Neural progenitor cell (in vitro differentiated cells): ENCODE measurements around the gene GABRD. TPM values are rescaled to one million over a fixed set of nuclear protein-coding genes. Genes with fewer than 3 reads are reported as not detected.
"Not testable (repeated sequence)": the region's sequence is repeated elsewhere in the genome, so short reads cannot be mapped to it uniquely, and the experiment has no call there.

Experiments used
- DNase-seq: peaks from one replicate; pipeline ENCODE4 v3.0.0-alpha.2; 2016; ENCODE audit warnings: low spot score
- H2AFZ ChIP-seq: fragments of 200-600 bp; sonication (generic); replicated peaks from 2 replicates; pipeline ENCODE4 v1.6.1; 2016; ENCODE audit warnings: antibody characterized with exemption
- H3F3A ChIP-seq: fragments of 200-600 bp; sonication (generic); 2 replicates; pipeline ENCODE4 v1.6.1; 2016; ENCODE audit warnings: antibody characterized with exemption, low read depth
- H3K27ac ChIP-seq: fragments of 200-600 bp; sonication (generic); 2 replicates; pipeline ENCODE4 v1.5.1; 2016; ENCODE audit warnings: mild to moderate bottlenecking
- H3K27me3 ChIP-seq: fragments of 200-600 bp; sonication (generic); 2 replicates; pipeline ENCODE4 v1.6.1; 2016; ENCODE audit warnings: mild to moderate bottlenecking, moderate library complexity
- H3K36me3 ChIP-seq: fragments of 200-600 bp; sonication (generic); 2 replicates; pipeline ENCODE4 v1.5.1; 2016
- H3K4me1 ChIP-seq: fragments of 200-600 bp; sonication (generic); 2 replicates; pipeline ENCODE4 v1.6.1; 2016; ENCODE audit warnings: mixed run types
- H3K4me2 ChIP-seq: fragments of 200-600 bp; sonication (generic); 2 replicates; pipeline ENCODE4 v1.6.1; 2016
- H3K4me3 ChIP-seq: fragments of 200-600 bp; sonication (generic); 2 replicates; pipeline ENCODE4 v1.5.1; 2016
- H3K79me2 ChIP-seq: fragments of 200-600 bp; sonication (generic); 2 replicates; pipeline ENCODE4 v1.6.1; 2016; ENCODE audit warnings: low read depth
- H3K9ac ChIP-seq: fragments of 200-600 bp; sonication (generic); 2 replicates; pipeline ENCODE4 v1.6.1; 2016
- H3K9me3 ChIP-seq: fragments of 200-600 bp; sonication (generic); 2 replicates; pipeline ENCODE4 v1.5.1; 2016; ENCODE audit warnings: low read depth
- H4K20me1 ChIP-seq: fragments of 200-600 bp; sonication (generic); 2 replicates; pipeline ENCODE4 v1.6.1; 2016; ENCODE audit warnings: low read depth
- H3K27ac Mint-ChIP-seq: 3 replicates; pipeline ENCODE4 v1.8.0; 2021; ENCODE audit warnings: mixed read lengths
- H3K27me3 Mint-ChIP-seq: 2 replicates; pipeline ENCODE4 v1.8.0; 2022; ENCODE audit warnings: low read depth, mild to moderate bottlenecking, inconsistent platforms, moderate library complexity, mixed read lengths; ENCODE audit not compliant: insufficient read depth
- H3K36me3 Mint-ChIP-seq: 3 replicates; pipeline ENCODE4 v1.8.0; 2021; ENCODE audit warnings: mixed read lengths
- H3K4me1 Mint-ChIP-seq: 3 replicates; pipeline ENCODE4 v1.8.0; 2021; ENCODE audit warnings: mixed read lengths
- H3K4me3 Mint-ChIP-seq: 3 replicates; pipeline ENCODE4 v1.8.0; 2021; ENCODE audit warnings: mild to moderate bottlenecking, moderate library complexity, mixed read lengths
- H3K9me3 Mint-ChIP-seq: 3 replicates; pipeline ENCODE4 v1.8.0; 2020; ENCODE audit warnings: mixed read lengths
- EZH2 ChIP-seq: fragments of 200-600 bp; sonication (generic); IDR thresholded peaks from 2 replicates; pipeline ENCODE4 v1.6.1; 2017; ENCODE audit warnings: antibody characterized with exemption, mild to moderate bottlenecking, moderate library complexity
- EZH2phosphoT487 ChIP-seq: fragments of 200-600 bp; sonication (generic); IDR thresholded peaks from 2 replicates; pipeline ENCODE4 v1.6.1; 2017; ENCODE audit warnings: antibody characterized with exemption
- total RNA-seq: library from RNA; depleted of rRNA; stranded (reverse); fragments of >200 nt; gene quantifications from 2 replicates; pipeline ENCODE4 v1.2.3, GENCODE V29; 2015; ENCODE audit warnings: low replicate concordance
- TF ChIP-seq, protein P1 (sequence below): fragments of 200-600 bp; sonication (generic); IDR thresholded peaks from 2 replicates; pipeline ENCODE4 v1.5.1; 2017; ENCODE audit warnings: antibody characterized with exemption, mild to moderate bottlenecking

GABRD gene
- total RNA-seq, 1 donor from 2014 or later: 0.45 TPM

DNA sequence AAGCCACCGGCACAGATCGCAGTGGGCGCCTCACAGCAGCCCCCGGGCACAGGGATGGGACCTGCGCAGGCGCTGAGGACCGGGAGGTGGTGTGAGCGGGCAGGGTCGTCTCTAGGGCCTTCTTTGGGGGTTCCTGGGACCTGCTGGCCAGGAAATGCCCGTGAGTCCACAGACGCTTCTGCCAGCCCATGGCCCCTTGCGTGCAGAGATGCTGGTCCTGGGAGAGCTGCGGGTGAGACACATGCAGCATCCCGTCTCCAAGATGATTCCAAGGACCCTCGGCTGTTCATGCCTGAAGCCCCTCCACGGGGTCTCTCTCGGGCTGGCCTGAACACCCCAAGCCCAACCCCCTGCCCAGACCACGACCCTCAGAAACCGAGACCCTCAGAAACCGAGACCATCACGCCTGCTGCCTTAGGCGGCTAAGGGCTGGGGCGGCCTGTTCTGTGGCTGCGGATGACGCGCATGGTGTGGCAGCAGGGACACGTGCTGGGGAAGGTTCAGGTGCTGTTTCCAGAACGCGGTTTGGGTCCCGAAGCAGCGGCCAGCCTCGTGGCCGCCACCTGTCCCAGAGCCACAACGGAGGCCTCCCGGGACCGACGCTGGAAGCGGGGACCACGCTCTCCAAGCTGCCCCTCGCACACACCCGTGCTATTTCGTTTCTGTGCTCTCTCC is 38.5 kb upstream of the GABRD start:
- H2AFZ ChIP-seq: no peak overlapping the region
- no peak for DNase-seq
- Mint-ChIP-seq H3K4me1 (peaks cover 20% of the 10 kb centered on the region), H3K27ac (no peak overlapping the region), H3K4me3 (no peak overlapping the region), H3K27me3 (peaks cover 16% of the 10 kb centered on the region), H3K9me3 (peaks cover 12% of the 10 kb centered on the region), H3K36me3 (peaks cover 9% of the 10 kb centered on the region)
- no peak overlapping the region for H3K4me3 ChIP-seq
- no peaks in the 10 kb centered on the region for H3K4me1 ChIP-seq
- H3F3A ChIP-seq: peaks cover 4% of the 10 kb centered on the region
- H3K36me3 ChIP-seq: no peaks in the 10 kb centered on the region
- no peaks in the 10 kb centered on the region for H3K79me2 ChIP-seq
- no peak for TF ChIP-seq EZH2
- no peak for TF ChIP-seq EZH2phosphoT487
- TF ChIP-seq, protein P1, sequence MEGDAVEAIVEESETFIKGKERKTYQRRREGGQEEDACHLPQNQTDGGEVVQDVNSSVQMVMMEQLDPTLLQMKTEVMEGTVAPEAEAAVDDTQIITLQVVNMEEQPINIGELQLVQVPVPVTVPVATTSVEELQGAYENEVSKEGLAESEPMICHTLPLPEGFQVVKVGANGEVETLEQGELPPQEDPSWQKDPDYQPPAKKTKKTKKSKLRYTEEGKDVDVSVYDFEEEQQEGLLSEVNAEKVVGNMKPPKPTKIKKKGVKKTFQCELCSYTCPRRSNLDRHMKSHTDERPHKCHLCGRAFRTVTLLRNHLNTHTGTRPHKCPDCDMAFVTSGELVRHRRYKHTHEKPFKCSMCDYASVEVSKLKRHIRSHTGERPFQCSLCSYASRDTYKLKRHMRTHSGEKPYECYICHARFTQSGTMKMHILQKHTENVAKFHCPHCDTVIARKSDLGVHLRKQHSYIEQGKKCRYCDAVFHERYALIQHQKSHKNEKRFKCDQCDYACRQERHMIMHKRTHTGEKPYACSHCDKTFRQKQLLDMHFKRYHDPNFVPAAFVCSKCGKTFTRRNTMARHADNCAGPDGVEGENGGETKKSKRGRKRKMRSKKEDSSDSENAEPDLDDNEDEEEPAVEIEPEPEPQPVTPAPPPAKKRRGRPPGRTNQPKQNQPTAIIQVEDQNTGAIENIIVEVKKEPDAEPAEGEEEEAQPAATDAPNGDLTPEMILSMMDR: no peak
- H3K27me3 ChIP-seq: no peaks in the 10 kb centered on the region
- H4K20me1 ChIP-seq: no peaks in the 10 kb centered on the region
- H3K27ac ChIP-seq: no peak overlapping the region
- no peaks in the 10 kb centered on the region for H3K9me3 ChIP-seq
- H3K4me2 ChIP-seq: no peak overlapping the region
- no peak overlapping the region for H3K9ac ChIP-seq

DNA sequence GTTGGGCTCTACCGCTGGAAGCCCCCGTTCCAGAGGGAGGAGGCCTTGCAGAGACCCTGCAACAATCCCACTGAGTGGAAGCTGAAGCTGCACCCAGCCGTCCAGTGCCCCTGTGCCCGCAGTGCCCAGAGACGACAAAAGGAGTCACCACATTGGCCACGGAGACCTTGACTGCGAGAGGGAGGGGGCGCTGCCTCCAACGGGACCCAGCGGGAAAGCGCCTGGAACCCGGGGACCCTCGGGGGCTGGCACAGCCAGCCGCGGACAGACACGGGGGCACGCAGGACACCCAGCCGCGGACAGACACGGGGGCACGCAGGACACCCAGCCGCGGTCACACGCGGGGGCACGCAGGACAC is 38.0 kb upstream of the GABRD start:
- Mint-ChIP-seq H3K36me3 (peaks cover 9% of the 10 kb centered on the region), H3K4me3 (no peak overlapping the region), H3K27ac (no peak overlapping the region), H3K27me3 (peaks cover 15% of the 10 kb centered on the region), H3K4me1 (peaks cover 20% of the 10 kb centered on the region), H3K9me3 (peaks cover 12% of the 10 kb centered on the region)
- Histone ChIP-seq H3K27ac (no peak overlapping the region), H3K4me3 (no peak overlapping the region), H3K4me1 (no peaks in the 10 kb centered on the region), H4K20me1 (no peaks in the 10 kb centered on the region), H3K9ac (no peak overlapping the region), H3K4me2 (no peak overlapping the region), H3K27me3 (no peaks in the 10 kb centered on the region), H2AFZ (no peak overlapping the region), H3F3A (peaks cover 4% of the 10 kb centered on the region), H3K9me3 (no peaks in the 10 kb centered on the region), H3K79me2 (no peaks in the 10 kb centered on the region), H3K36me3 (no peaks in the 10 kb centered on the region)
- DNase-seq: no peak
- no peak for TF ChIP-seq EZH2
- TF ChIP-seq EZH2phosphoT487: no peak
- TF ChIP-seq, protein P1: no peak

DNA sequence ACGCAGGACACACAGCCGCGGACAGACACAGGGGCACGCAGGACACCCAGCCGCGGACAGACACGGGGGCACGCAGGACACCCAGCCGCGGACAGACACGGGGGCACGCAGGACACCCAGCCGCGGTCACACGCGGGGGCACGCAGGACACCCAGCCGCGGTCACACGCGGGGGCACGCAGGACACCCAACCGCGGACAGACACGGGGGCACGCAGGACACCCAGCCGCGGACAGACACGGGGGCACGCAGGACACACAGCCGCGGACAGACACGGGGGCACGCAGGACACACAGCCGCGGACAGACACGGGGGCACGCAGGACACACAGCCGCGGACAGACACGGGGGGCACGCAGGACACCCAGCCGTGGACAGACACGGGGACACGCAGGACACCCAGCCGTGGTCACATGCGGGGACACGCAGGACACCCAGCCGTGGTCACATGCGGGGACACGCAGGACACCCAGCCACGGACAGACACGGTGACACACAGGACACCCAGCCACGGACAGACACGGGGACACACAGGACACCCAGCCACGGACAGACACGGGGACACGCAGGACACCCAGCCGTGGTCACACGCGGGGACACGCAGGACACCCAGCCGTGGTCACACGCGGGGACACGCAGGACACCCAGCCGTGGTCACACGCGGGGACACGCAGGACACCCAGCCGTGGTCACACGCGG is 37.4 kb upstream of the GABRD start:
- H3K4me1 ChIP-seq, H3K79me2 ChIP-seq, H3K36me3 Mint-ChIP-seq, H3K27ac Mint-ChIP-seq, H3K27ac ChIP-seq, DNase-seq, H2AFZ ChIP-seq, H3K4me3 ChIP-seq, H3K36me3 ChIP-seq, H4K20me1 ChIP-seq, H3K4me2 ChIP-seq, H3K9ac ChIP-seq, H3K4me3 Mint-ChIP-seq, H3F3A ChIP-seq, H3K9me3 ChIP-seq, H3K27me3 ChIP-seq: not testable (repeated sequence)
- Mint-ChIP-seq H3K27me3 (peaks cover 15% of the 10 kb centered on the region), H3K4me1 (peaks cover 16% of the 10 kb centered on the region), H3K9me3 (peaks cover 12% of the 10 kb centered on the region)
